Left ventricle myocardium inferior (tissue), 1 donor: ENCODE data around the gene LEMD2. TPM values are rescaled to one million over a fixed set of nuclear protein-coding genes. Genes with fewer than 3 reads are reported as not detected.
A peak's percentile ranks its signal among the peaks of the same experiment; 100 is the strongest.

Source experiments
- DNase-seq: peaks from one replicate; pipeline ENCODE4 v3.0.0-alpha.2; 2020
- H3K27ac ChIP-seq: fragments of 200-600 bp; replicated peaks from 2 replicates; pipeline ENCODE4 v1.8.0; 2021
- H3K27me3 ChIP-seq: fragments of 200-600 bp; 2 replicates; pipeline ENCODE4 v1.8.0; 2021; ENCODE audit warnings: low read depth
- H3K36me3 ChIP-seq: fragments of 200-600 bp; 2 replicates; pipeline ENCODE4 v1.8.0; 2021
- H3K4me1 ChIP-seq: fragments of 200-600 bp; 2 replicates; pipeline ENCODE4 v1.8.0; 2021
- H3K4me3 ChIP-seq: fragments of 200-600 bp; 2 replicates; pipeline ENCODE4 v1.8.0; 2021; ENCODE audit warnings: mild to moderate bottlenecking, moderate library complexity
- H3K9me3 ChIP-seq: fragments of 200-600 bp; replicated peaks from 2 replicates; pipeline ENCODE4 v1.8.0; 2021
- CTCF ChIP-seq: fragments of 200-600 bp; IDR thresholded peaks from 2 replicates; pipeline ENCODE4 v1.8.0; 2021; ENCODE audit warnings: antibody characterized with exemption, mild to moderate bottlenecking, borderline replicate concordance
- intact Hi-C: fragments of 100-400 bp; cut with micrococcal nuclease; formaldehyde crosslinking; loops from one replicate; pipeline ENCODE4 v1.11.0; 2022
- total RNA-seq: library from RNA; stranded (reverse); fragmentation: NEBNext Ultra II Directional; extraction: Animal tissue kit (Norgen Biotek cat#: 25700); gene quantifications from one replicate; pipeline ENCODE4 v1.2.1, GENCODE V29; 2021
- donor health status: DM: no; HTN: yes; CAD: no; lungs with severe emphysema.

LEMD2 gene
- total RNA-seq, 1 donor from 2014 or later: 22.2 TPM

- DNase-seq: no peak
- no peaks in the 10 kb centered on the region for H3K27me3 ChIP-seq
- intact Hi-C loops: no loop called here
- no peaks in the 10 kb centered on the region for H3K9me3 ChIP-seq
- H3K4me3 ChIP-seq: no peak overlapping the region
- H3K27ac ChIP-seq: peak overlapping the region; percentile 27
- H3K36me3 ChIP-seq: peaks cover 20% of the 10 kb centered on the region
- no peak for TF ChIP-seq CTCF
- H3K4me1 ChIP-seq: peaks cover 60% of the 10 kb centered on the region
These were observed 64.6 kb downstream of the LEMD2 start for GRCh38 chr6:33724102-33725023.

- intact Hi-C loops: no loop called here
- peaks cover 20% of the 10 kb centered on the region for H3K36me3 ChIP-seq
- no peak overlapping the region for H3K4me3 ChIP-seq
- peaks cover 57% of the 10 kb centered on the region for H3K4me1 ChIP-seq
- no peaks in the 10 kb centered on the region for H3K9me3 ChIP-seq
- no peak for TF ChIP-seq CTCF
- no peak for DNase-seq
- H3K27ac ChIP-seq: peak overlapping the region; percentile 27
- H3K27me3 ChIP-seq: no peaks in the 10 kb centered on the region
These were observed 65.4 kb downstream of the LEMD2 start for GRCh38 chr6:33723371-33724085.

- H3K4me3 ChIP-seq: no peak overlapping the region
- no peak for DNase-seq
- intact Hi-C loops: no loop called here
These were observed 66.8 kb downstream of the LEMD2 start for GRCh38 chr6:33722103-33722623.

GRCh38 chr6:33721508-33721907 is 67.4 kb downstream of the LEMD2 start:
- no peak for DNase-seq
- no peak overlapping the region for H3K4me3 ChIP-seq
- TF ChIP-seq CTCF: no peak
- intact Hi-C loops: no loop called here
- no peaks in the 10 kb centered on the region for H3K9me3 ChIP-seq
- peaks cover 20% of the 10 kb centered on the region for H3K36me3 ChIP-seq
- peak overlapping the region; percentile 34 for H3K27ac ChIP-seq
- H3K27me3 ChIP-seq: no peaks in the 10 kb centered on the region
- peaks cover 55% of the 10 kb centered on the region for H3K4me1 ChIP-seq

More at GRCh38 chr6:33722103-33722623, 66.8 kb downstream of the LEMD2 start:
- Histone ChIP-seq H3K4me1 (peaks cover 55% of the 10 kb centered on the region), H3K9me3 (no peaks in the 10 kb centered on the region), H3K27ac (peak overlapping the region; percentile 34), H3K36me3 (peaks cover 20% of the 10 kb centered on the region), H3K27me3 (no peaks in the 10 kb centered on the region)
- no peak for TF ChIP-seq CTCF

Other genes with a start within 250 kb of the LEMD2 start
- 19.7 TPM for gene BAK1, start 208.9 kb downstream of the LEMD2 start, total RNA-seq
- 5.6 TPM for gene ITPR3, start 167.8 kb downstream of the LEMD2 start, total RNA-seq
- 199 TPM for gene UQCC2, start 77.4 kb downstream of the LEMD2 start, total RNA-seq
- gene IP6K3, start 42.2 kb downstream of the LEMD2 start, total RNA-seq: 42.0 TPM
- gene MLN, start 14.9 kb upstream of the LEMD2 start, total RNA-seq: not detected